Stimulated activated CD4-positive, alpha-beta T cell treated with anti-CD3 and anti-CD28 coated beads, Interleukin-1b, Interleukin-23, amount 100 ng/mL, for 4 hours (primary cell): ENCODE results near the gene SHTN1.

Experiments
- DNase-seq, 2 donors: peaks; one replicate each; pipeline ENCODE4 v3.0.0-alpha.2; 2020; ENCODE audit warnings: low read depth in 2 of 2

The SHTN1 gene

GRCh38 chr10:116918583-116918982, 86.4 kb downstream of the SHTN1 start:
- no peak for DNase-seq

DNA sequence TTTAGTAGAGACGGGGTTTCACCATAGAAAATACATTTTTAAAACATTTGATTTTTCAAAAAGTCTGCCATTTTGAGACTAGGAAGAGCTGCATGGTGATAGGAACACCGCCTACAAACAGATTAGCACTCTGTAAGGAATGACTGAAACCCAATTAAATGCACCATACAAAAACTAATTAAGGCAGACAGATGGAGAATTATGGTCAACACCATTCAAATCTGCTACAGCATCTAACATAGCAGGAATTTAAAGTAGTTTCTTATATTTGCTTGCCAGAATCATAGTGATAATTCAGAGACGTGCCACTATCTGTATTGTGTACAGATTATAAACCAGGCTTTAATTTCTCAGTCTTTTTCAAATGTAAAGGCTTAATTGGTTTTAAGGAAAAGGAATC, 87.5 kb downstream of the SHTN1 start:
- DNase-seq: no peak

- no peak for DNase-seq
These were observed 89.6 kb downstream of the SHTN1 start for GRCh38 chr10:116915340-116915739.

- no peak for DNase-seq
These were observed 91.3 kb downstream of the SHTN1 start for GRCh38 chr10:116913695-116914094.

DNA sequence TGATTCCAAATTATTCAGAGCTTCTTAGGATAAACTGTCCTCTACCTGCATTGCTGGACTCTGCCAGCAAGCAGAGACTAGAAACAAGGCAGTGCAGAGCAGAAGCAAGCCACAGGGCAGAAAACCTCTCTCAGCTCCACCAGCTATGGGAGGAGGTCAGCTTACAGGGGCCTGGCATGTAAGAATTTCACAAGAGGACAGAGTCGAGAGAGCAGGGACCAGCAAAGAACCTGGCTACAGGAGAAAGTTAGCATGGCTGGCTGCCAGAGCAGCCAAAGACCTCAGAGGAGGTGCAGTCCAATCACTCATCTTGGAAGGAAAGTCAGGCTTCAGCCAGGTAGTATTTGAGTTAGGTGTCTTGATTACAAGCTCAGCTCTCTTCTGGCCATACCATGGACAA, 92.8 kb downstream of the SHTN1 start:
- no peak for DNase-seq

DNA sequence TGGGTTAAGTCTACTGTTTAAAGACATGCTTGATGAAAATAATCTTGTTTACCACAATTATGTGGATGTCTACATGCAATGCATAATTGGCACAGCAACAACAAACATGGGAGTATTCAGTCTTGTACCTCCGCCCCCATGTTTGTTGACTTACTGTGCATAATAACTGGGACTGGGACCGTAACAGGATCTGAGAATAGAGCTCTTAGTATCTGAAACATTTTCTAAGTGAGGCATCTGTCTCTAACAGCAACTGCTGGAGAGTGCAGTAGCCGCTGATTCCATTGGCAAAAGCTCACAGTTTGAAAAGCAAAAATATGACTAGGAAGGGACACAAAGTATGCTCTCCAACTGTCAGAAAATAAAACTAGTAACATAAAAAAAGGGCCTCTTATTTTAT, 94.1 kb downstream of the SHTN1 start:
- no peak for DNase-seq

DNA sequence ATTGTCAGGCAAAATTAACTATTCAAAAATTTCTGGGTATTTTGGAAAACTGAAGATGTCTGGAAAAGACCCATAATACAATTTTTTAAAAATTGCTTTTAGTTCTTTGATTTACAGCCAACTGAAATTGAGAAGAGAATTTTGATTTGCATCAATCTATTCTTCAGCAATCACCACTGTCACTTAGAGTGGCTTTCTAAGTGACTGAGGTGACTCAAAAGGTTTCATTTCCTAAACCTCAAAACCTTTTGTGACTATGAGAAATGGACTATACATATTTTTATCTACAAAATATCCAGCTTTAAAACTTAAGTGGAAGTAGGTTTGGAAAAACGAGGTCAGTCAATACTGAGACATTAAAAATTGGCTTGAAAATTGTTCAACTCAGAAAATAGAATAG, 95.7 kb downstream of the SHTN1 start:
- DNase-seq: no peak

GRCh38 chr10:116907245-116907987, 97.6 kb downstream of the SHTN1 start:
- DNase-seq: no peak

- DNase-seq: no peak
These were observed 99.2 kb downstream of the SHTN1 start for GRCh38 chr10:116905845-116906210.

DNA sequence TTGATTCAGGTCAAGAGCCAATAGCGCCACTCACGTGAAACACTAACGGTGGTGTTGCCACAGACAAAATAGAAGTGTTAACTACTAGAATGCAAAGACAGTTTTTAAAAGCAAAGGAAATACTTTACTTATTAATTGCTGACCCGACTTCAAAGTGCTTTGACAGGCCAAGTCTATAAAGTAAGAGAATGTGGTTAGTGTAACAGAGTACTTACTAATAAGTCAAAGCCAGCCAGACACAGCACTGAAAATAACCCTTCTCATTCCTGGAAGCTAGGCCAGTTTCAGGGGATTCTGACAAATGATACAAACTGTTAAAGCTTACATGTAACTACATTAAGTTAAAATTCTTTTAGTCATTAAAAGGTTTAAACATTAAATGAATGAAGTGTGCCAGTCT, 105.4 kb downstream of the SHTN1 start:
- no peak for DNase-seq

DNA sequence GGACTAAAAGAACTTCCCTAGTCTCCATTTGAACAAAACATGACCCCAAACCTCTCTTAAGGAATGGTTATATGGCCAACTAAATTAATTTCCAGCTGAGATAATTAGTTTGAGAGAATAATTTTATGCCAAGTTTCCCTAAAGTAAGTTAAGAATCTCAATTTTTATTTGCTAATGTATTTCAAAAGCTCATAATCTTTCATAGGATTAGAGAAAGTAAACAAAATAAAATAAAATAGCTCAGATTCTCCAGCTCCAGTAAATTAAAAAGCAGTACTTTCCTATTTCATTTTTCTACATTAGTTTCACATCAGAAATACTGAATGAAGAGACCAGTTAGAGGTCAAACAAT, 111.3 kb downstream of the SHTN1 start:
- no peak for DNase-seq

- no peak for DNase-seq
These were observed 111.9 kb downstream of the SHTN1 start for GRCh38 chr10:116892907-116893685.

DNA sequence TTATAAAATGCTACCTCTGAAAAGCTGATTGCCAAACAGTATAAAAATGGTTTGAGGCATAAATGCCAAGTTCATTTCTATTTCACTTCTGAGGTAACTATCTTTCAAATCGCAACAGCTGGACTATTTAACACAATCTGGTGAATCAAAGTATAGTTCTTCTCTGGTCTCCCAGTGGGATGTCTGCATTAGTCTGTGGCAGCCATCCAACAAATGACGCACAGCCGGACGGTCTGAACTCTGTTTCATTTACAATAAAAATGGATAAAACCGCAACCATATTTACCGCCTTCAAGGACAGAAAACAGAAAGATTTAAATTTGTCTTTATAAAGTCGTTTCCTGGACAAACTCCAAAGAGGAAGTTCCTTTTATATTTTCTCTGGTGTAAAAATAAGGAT, 113.8 kb downstream of the SHTN1 start:
- no peak for DNase-seq

- DNase-seq: no peak
These were observed 115.9 kb downstream of the SHTN1 start for GRCh38 chr10:116889066-116889465.

GRCh38 chr10:116888380-116889055, 116.5 kb downstream of the SHTN1 start:
- no peak for DNase-seq

DNA sequence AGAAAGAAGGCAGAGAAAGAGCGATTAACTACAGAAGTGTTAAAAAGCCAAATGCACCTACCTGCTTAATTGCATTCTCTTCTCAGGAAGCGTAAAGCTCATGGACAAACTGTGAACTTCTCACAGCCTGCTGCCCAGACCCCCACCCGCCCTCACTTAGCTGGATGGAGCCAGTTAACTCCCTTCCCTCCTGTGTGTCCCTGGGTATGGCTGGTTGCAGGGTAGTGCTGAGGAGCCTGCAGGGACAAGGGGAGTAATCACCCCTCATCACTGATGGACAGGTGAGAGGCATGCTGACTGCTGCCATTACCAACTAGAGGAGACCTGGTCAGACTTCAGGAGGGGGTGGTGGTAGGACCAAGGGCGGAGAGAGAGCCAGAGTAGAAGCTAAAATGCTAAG, 118.2 kb downstream of the SHTN1 start:
- DNase-seq: no peak

GRCh38 chr10:116882639-116883038, 122.3 kb downstream of the SHTN1 start:
- no peak for DNase-seq

- DNase-seq: no peak
These were observed 124.1 kb downstream of the SHTN1 start for GRCh38 chr10:116880716-116881482.

GRCh38 chr10:116879817-116880216, 125.2 kb downstream of the SHTN1 start:
- no peak for DNase-seq

DNA sequence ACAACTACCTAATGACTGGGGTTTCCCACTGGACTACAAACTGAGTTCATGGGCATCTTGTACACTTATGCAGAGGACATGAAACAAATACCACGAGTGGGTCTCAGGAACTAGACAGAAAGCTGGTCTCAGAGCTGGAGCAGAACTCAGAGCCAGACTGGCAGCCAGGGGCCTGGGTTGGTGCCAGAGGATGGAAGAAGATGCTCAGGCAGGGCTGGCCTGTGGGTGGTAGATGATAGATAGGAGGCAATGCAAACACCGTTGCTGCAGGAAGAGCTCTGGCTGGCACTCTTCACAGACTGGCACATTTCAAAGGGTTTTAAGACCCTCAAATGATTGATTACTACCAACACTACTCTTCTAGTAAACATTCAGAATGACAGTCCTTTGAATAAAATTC, 126.9 kb downstream of the SHTN1 start:
- no peak for DNase-seq

DNA sequence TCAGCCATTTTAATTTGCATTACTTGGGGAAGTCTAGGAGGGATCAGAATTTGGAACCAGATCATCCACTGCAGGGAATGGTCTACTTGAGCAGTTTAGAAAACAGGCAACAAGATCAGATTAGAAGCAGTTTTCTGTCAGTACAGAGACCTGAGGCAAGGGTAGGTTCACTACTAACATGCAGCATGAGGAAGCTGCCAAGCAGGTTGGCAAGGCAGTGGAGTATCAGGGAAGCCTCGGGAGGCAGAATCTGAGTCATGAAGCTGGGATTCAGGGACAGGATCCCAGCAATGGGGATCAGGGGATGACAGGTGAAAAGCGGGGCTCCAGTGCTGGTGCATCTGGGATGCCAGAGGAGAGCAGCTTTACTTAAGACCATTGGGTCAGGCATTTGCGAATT, 127.6 kb downstream of the SHTN1 start:
- no peak for DNase-seq

GRCh38 chr10:116875897-116876296, 129.1 kb downstream of the SHTN1 start:
- DNase-seq: no peak
